Mononuclear cell (primary cell): ENCODE results near the gene RPGR. TPM values are rescaled to one million over a fixed set of nuclear protein-coding genes. Genes with fewer than 3 reads are reported as not detected.

Source experiments
- H3K27me3 ChIP-seq: 2 replicates; pipeline ENCODE4 v1.6.0; 2011; ENCODE audit warnings: low read length, control low read depth; ENCODE audit not compliant: insufficient read depth
- H3K4me1 ChIP-seq: 2 replicates; pipeline ENCODE4 v1.5.1; 2011; ENCODE audit warnings: mild to moderate bottlenecking, low read length, control low read depth; ENCODE audit not compliant: insufficient read depth
- H3K4me3 ChIP-seq: 2 replicates; pipeline ENCODE4 v1.5.1; 2011; ENCODE audit warnings: mild to moderate bottlenecking, low read length, moderate library complexity
- H3K9me3 ChIP-seq: 2 replicates; pipeline ENCODE4 v1.5.1; 2011; ENCODE audit warnings: low read depth, mild to moderate bottlenecking, control low read depth, low read length
- total RNA-seq: library from RNA; depleted of rRNA; stranded (reverse); fragments of >200 nt; gene quantifications from one replicate; pipeline ENCODE4 v1.2.3, GENCODE V29; 2012

RPGR gene
- total RNA-seq, 1 donor, result 19.6 TPM

DNA sequence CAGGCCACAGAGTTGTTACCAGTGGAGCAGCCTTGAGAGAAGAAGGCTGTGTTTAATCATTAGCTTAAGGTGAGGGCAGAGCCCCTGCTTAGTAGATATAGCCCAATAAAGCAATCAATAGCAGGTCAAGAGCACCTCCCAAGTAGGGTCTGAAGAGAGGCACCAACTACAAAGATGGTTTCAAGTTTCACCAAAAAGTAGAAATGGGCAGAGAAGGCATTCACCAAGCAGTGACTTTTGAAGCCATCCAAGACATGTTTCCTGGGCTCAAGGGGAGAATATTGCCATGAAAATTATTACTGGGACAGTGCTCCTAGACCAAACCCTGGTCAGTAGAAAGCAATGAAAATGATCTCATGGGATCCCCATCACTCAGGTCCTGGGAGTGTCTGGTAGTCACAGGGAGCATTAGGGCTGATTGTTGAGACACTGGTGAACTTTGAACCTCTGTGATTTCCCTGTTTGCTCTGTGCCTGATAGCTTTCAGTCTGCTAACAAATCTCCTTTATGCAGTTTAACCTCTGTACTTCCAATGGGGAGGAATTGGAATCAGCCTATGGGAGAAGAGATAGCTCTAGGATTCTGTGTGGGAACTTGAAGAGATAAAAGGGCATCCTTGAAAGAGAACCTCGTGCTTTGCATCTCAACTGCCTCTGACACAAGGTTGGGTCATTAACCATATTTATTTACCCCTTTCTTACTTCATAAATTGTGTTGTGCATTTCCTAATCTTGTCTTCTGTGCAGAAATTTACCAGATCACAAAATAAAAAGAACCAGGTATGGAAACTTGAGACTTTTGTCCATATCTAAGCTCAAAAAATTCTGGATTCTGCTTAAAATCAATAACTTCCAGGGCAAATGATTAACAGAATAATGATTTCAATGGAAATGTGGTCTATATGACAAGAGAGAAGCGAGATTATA, 15.8 kb upstream of the RPGR start:
- no peaks in the 10 kb centered on the region for H3K27me3 ChIP-seq
- H3K4me3 ChIP-seq, result no peak overlapping the region
- no peaks in the 10 kb centered on the region for H3K9me3 ChIP-seq
- H3K4me1 ChIP-seq, result peaks cover 8% of the 10 kb centered on the region

DNA sequence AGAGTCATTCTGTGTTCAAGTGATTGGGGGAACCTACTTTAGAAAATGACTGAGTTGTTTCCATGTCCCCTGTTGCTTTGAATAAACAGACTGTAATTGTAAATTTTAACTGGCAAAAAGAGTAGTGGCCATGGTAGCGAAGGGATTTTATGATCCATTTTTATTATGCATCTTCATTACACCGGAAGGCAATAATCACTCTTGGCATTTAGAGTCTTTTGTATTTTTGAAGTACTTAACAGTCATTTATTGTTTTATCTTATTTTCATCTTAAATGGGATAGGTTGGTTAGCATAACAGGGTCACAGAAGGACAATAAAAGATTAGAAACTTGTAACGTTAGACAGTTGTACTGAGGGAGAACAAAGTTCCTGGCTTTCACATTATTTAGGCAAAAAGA, 14.1 kb upstream of the RPGR start:
- no peak overlapping the region for H3K4me3 ChIP-seq
- no peaks in the 10 kb centered on the region for H3K9me3 ChIP-seq
- no peaks in the 10 kb centered on the region for H3K27me3 ChIP-seq
- peaks cover 6% of the 10 kb centered on the region for H3K4me1 ChIP-seq

DNA sequence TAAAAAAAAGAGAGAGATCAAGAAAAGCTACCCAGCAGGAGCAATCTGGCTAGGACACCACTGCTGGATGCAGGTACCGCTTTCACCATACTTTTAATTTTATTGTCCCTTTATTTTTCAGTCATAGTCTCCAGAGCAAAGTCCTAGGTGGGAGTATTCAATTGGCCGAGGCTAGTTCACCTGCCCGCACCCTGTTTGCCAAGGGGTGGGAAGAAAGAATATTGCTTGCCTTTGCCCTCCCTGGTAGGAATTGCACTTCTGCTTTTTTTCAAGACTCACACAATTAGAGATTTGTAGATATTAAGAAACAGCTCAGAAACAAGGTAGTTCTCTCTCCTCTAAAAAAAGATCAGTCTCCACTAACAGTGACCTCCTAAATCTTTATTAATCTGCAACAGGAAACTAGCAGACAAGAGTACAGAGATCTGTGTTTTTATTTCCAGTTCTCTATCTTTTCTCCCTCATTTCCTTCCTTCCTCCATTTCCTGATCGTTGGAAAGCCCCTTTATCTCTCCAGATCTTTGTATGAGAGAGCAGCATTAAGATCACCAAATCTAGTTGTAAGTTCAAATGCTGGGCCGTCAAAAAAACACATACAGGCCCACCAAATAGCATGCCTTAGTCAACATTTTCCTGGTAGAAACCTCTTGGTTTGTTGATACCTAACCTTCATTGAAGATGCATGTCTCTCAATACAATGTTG, 9.4 kb upstream of the RPGR start:
- no peak overlapping the region for H3K4me3 ChIP-seq
- H3K4me1 ChIP-seq, result peaks cover 10% of the 10 kb centered on the region
- no peaks in the 10 kb centered on the region for H3K9me3 ChIP-seq
- H3K27me3 ChIP-seq, result no peaks in the 10 kb centered on the region

DNA sequence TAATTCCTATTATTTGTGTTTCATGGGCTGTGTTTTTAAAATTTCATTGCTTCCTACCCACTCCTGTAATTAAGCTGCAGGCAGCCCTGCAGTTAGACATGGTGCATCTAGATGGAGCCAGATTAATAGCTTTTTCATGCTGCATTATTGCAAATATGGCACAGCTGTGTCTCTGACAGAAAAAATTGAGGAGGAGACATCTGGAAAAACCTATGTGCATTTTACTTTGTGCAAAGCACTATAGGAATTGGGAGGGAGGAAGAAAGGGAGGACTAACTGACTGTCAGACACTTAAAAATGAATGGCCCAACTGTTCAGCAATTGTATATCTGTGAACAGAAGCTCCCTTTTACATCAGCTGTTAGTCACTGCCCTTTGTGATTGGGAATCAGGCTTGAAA, 8.1 kb upstream of the RPGR start:
- Histone ChIP-seq H3K4me1 (peaks cover 10% of the 10 kb centered on the region), H3K27me3 (no peaks in the 10 kb centered on the region), H3K9me3 (no peaks in the 10 kb centered on the region), H3K4me3 (no peak overlapping the region)

DNA sequence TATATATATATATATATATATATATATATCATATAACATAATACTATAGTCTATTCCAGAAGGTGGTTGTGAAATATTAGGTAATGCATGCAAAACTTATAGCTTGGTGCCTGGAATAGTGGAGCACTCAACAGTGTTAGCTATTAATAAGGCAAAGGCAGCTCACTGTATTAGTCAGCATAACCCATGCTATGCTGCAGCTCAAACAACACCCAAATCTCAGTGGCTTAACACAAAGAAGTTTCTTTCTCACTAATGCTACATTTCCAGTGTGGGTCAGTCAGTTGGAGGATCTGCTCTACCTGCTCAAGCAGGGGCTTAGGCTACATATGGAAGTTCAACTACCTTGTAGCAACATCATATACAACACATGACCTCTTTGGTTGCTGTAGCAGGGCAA, 5.2 kb upstream of the RPGR start:
- Histone ChIP-seq H3K4me3 (no peak overlapping the region), H3K4me1 (peaks cover 10% of the 10 kb centered on the region), H3K27me3 (no peaks in the 10 kb centered on the region), H3K9me3 (no peaks in the 10 kb centered on the region)

DNA sequence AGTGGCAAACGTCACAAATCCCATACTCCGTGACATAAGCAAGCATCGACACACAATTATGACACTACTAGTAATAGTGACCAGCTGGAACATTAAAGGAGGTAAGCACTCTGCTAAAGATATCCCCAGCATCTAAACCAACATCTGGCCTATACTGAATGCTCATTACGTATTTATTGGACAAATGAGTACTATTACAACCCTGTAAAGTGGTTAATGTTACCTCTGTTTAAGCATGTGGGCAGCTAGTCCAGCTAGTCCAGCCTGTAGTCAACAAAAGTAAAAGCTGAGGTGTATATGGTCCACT, 419 bp upstream of the RPGR start:
- no peak overlapping the region for H3K4me3 ChIP-seq
- no peaks in the 10 kb centered on the region for H3K27me3 ChIP-seq

DNA sequence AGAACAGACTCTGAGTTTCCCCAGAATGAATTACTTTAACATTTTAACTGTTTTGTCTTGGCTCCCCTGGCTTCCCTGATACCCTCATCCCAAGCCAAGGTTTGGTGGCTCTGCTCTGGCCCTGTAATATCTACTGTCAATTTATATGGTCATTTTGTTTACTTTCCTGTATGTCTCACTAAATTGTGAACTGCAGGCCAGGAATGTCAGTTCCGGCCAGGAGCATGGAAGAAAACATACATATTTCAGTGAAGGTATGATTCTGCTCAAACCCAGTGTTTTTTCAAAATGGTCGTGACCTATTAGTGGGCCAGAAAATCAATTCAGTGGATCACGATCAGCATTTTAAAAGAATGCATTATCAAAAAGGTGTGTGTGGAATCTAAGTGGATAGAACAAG, 1.2 kb downstream of the RPGR start:
- Histone ChIP-seq H3K9me3 (no peaks in the 10 kb centered on the region), H3K27me3 (no peaks in the 10 kb centered on the region), H3K4me3 (no peak overlapping the region), H3K4me1 (peaks cover 8% of the 10 kb centered on the region)

More for the DNA sequence above, 419 bp upstream of the RPGR start:
- Histone ChIP-seq H3K4me1 (peaks cover 8% of the 10 kb centered on the region), H3K9me3 (no peaks in the 10 kb centered on the region)

DNA sequence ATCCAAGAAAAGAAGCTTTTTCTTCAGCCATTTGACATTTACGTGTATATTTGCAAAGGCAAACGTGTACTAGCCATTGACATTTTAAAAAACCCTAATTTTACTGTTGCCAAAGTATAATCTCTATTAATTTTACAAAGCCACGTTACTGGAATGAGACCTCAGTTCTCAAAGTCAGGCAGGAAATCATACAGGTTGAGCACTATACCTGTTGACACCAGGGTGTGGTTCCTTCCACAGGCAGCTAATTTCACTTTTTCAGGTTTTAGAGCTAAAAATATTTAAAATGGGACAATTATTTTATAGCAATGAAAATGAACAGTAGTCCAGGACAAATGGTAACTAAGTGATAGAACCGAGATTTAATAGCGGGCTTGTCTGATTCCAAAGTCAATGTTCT, 6.5 kb downstream of the RPGR start:
- Histone ChIP-seq H3K4me1 (no peaks in the 10 kb centered on the region), H3K4me3 (no peak overlapping the region), H3K9me3 (no peaks in the 10 kb centered on the region), H3K27me3 (no peaks in the 10 kb centered on the region)

DNA sequence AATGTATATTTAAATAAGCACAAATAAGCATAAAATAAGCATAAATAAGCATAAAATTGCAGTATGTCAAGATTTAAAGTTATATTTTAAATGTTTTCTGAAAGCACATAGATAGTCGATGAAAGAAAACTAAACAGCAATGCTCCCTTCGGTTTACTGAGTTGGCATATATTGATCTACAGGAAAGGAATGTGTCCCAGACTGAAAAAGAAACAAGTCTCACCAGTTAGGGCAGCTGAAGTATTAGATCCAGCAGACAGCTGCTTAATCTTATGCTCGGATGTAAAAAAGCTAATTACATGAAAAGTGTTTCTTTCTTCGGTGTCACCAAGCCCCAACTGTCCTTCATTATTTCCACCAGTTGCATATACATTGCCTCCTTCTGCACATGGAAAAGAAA, 8.7 kb downstream of the RPGR start:
- Histone ChIP-seq H3K4me1 (no peaks in the 10 kb centered on the region), H3K9me3 (no peaks in the 10 kb centered on the region), H3K27me3 (no peaks in the 10 kb centered on the region), H3K4me3 (no peak overlapping the region)

DNA sequence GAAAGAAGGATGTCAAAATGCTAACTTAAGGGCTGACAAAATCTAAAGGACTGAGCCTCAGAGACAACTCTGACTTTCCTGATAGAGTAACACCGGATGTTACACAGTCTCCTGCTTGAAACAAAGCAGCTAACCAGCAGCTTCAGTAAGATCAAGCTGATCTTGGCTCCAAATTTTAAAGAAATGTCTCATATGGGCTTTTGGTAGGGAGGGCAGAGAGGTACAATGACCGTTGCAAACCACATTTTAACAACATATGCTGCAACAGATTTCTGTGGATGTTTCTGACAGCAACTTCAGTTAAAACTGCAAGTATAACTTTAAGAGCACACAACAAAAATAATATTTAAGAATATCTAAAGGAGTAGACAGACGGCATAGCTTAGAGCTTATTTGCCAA, 9.1 kb downstream of the RPGR start:
- H3K4me1 ChIP-seq, result no peaks in the 10 kb centered on the region
- H3K9me3 ChIP-seq, result no peaks in the 10 kb centered on the region
- H3K27me3 ChIP-seq, result no peaks in the 10 kb centered on the region
- H3K4me3 ChIP-seq, result no peak overlapping the region

DNA sequence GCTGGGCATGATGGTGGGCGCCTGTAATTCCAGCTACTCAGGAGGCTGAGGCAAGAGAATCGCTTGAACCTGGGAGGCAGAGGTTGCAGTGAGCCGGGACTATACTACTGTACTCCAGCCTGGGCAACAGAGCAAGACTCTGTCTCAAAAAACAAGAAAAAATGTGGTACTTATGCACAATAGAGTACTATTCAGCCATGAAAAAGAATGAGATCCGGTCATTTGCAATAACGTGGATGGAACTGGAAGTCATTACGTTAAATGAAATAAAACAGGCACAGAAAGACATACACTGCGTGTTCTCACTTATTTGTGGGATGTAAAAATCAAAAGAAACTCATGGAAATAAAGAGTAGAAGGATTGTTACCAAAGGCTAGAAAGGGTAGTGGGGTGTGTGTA, 12.1 kb downstream of the RPGR start:
- no peaks in the 10 kb centered on the region for H3K27me3 ChIP-seq
- H3K4me1 ChIP-seq, result no peaks in the 10 kb centered on the region
- H3K4me3 ChIP-seq, result no peak overlapping the region
- no peaks in the 10 kb centered on the region for H3K9me3 ChIP-seq

DNA sequence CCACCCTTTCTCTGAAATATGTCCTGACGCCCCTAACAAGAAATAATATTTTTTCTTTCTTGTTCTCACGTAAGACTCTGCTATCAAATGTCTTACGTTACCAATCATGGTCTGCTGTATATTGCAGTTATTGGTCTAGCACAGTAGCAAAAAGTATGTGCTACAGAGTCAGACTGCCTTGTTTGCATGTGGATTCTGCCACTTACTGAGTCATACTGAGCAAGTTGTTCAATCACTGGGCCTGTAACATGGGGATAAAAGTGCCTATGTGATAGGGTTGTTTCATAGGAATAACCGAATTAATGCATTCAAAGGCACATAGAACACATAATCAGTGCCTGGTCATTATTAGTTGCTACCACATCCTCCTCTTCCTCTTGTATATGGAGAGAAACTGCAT, 14.1 kb downstream of the RPGR start:
- Histone ChIP-seq H3K9me3 (no peaks in the 10 kb centered on the region), H3K4me1 (no peaks in the 10 kb centered on the region), H3K4me3 (no peak overlapping the region), H3K27me3 (no peaks in the 10 kb centered on the region)

DNA sequence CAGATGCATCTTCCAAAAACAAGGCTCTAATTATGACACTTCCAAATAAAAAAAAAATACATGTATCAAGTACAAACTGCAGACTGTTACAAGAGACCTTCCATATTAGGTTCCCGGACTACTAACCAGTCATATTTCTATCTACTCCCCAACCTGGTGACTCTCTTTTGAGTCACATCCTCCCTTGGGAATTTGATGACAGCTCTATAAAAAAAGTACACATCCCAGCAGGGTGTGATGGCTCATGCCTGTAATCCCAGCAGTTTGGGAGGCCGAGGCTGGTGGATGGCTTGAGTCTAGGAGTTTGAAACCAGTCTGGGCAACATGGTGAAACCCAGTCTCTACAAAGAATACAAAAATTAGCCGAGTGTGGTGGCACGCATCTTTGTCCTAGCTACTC, 14.9 kb downstream of the RPGR start:
- Histone ChIP-seq H3K4me1 (no peaks in the 10 kb centered on the region), H3K9me3 (no peaks in the 10 kb centered on the region), H3K4me3 (no peak overlapping the region)

DNA sequence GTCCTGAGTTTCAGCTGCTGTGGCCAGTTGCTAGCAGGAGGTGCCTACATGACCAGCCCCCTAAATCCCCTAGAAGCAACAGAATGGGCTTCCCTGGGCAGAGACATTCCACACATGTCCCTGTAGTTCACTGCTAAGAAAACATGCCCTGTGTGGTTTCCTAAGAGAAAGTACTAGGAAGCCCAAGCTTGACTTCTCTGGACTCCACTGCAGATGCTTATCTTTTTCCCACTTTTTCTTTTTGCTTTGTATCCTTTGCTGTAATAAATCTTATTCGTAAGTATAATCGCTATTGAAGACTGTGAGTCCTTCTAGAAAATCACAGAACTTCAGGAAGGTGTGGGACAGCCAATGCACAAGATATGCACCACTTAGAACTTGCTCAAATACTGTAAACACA, 15.6 kb downstream of the RPGR start:
- Histone ChIP-seq H3K9me3 (no peaks in the 10 kb centered on the region), H3K27me3 (no peaks in the 10 kb centered on the region), H3K4me1 (no peaks in the 10 kb centered on the region), H3K4me3 (no peak overlapping the region)

More for the DNA sequence above, 14.9 kb downstream of the RPGR start:
- H3K27me3 ChIP-seq, result no peaks in the 10 kb centered on the region

DNA sequence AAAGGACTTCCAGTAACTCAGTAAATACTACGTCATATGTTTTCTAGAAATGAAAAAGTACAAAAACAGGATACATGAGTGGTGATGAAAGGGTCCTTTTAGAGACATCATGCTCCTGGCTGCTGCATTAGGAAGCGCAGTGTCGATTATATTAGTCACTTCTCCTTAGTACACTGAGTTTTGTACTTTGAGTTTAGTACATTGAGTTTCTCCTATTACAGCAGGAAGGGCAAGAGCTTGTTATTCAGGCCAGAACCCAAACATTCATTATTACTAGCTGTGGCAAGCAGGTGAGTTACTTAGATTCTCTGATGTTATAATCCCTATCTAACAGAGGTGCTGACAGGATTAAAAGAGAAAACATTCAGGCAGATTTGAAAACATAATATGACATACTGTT, 21.3 kb downstream of the RPGR start:
- no peak overlapping the region for H3K4me3 ChIP-seq
- H3K27me3 ChIP-seq, result no peaks in the 10 kb centered on the region
- H3K9me3 ChIP-seq, result no peaks in the 10 kb centered on the region
- H3K4me1 ChIP-seq, result no peaks in the 10 kb centered on the region

DNA sequence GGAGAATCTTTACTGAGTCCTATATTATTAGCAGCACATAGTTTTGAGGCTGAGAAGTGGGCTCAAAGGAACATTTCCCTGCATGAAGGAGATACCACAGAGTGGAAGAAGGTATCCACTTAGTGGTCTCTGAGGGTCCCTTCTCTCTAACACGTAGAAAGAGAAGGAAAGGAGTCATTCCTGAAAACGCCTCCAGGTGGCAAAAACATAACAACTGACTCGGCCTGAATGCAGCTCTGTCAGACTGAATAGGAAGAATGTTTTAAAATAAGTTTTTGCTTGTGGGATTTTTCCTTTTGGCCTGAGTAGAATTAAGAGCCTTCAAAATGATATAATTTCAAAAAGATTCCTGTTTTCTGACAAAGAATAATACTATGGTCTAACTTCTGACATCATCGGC, 23.3 kb downstream of the RPGR start:
- Histone ChIP-seq H3K4me3 (no peak overlapping the region), H3K27me3 (no peaks in the 10 kb centered on the region), H3K4me1 (no peaks in the 10 kb centered on the region), H3K9me3 (no peaks in the 10 kb centered on the region)
